Endothelial cell of umbilical vein (primary cell): ENCODE data around the gene COL18A1. TPM values are rescaled to one million over a fixed set of nuclear protein-coding genes. Genes with fewer than 3 reads are reported as not detected.

Experiments
- BruUV-seq: library from RNA; stranded (reverse); fragments of 400-500 nt; replicated peaks from 2 replicates; lab custom pipeline; 2021; lab: Mats Ljungman, UMichigan
- CTCF ChIA-PET: fragments of 300-600, 350-600 bp; sonication (Branson Sonifier 250); formaldehyde crosslinking; loops from one replicate; lab custom pipeline; 2021; ENCODE audit warnings: antibody characterized with exemption, inconsistent platforms; lab: Charles Lee
- POLR2A ChIA-PET: fragments of 300-600, 350-600 bp; sonication (Branson Sonifier 250); formaldehyde crosslinking; loops from one replicate; lab custom pipeline; 2021; ENCODE audit warnings: antibody characterized with exemption, inconsistent platforms; lab: Charles Lee
- DNase-seq: peaks from one replicate; pipeline ENCODE4 v3.0.0-alpha.2; 2011; ENCODE audit warnings: low read depth, low spot score
- FAIRE-seq: peaks from 2 replicates; lab custom pipeline; 2011; peaks lifted over from hg19 to GRCh38; lab: Jason Lieb, UNC
- H2AFZ ChIP-seq: 2 replicates; pipeline ENCODE4 v1.6.0; 2012; ENCODE audit warnings: low read depth, low read length, control low read depth, inconsistent platforms
- H3K27ac ChIP-seq: 2 replicates; pipeline ENCODE4 v1.5.1; 2011; ENCODE audit warnings: low read depth, mild to moderate bottlenecking, control low read depth, low read length, moderate library complexity; ENCODE audit not compliant: insufficient read depth
- H3K27me3 ChIP-seq, 2 experiments: 2 replicates each; pipeline versions ENCODE4 v1.6.0 to v1.6.1; 2011; ENCODE audit warnings: low read length in 2 of 2, mixed read lengths in 1 of 2; ENCODE audit not compliant: control insufficient read depth in 2 of 2, insufficient read depth in 2 of 2
- H3K36me3 ChIP-seq, 2 experiments: 2 replicates in 1 of 2; 3 replicates in 1 of 2; pipeline ENCODE4 v1.5.1; 2011; ENCODE audit warnings: low read length in 2 of 2, mild to moderate bottlenecking in 1 of 2, moderate library complexity in 1 of 2; ENCODE audit not compliant: control insufficient read depth in 2 of 2, insufficient read depth in 2 of 2; ENCODE audit errors: extremely low read depth in 1 of 2
- H3K4me1 ChIP-seq: 3 replicates; pipeline ENCODE4 v1.5.1; 2011; ENCODE audit warnings: mild to moderate bottlenecking, low read length; ENCODE audit not compliant: control insufficient read depth, insufficient read depth; ENCODE audit errors: extremely low read depth
- H3K4me2 ChIP-seq: 2 replicates; pipeline ENCODE4 v1.6.1; 2011; ENCODE audit warnings: low read length, control low read depth, mixed read lengths; ENCODE audit not compliant: insufficient read depth
- H3K4me3 ChIP-seq, 3 experiments: fragments of 200-600 bp in 1 of 3; sonication (generic), shearing (Covaris generic) in 1 of 3; replicated peaks in 1 of 3; 2 replicates each; pipeline ENCODE4 v1.5.1; 2011 to 2016; ENCODE audit warnings: control low read depth in 3 of 3, low read length in 3 of 3, mild to moderate bottlenecking in 2 of 3, inconsistent platforms in 1 of 3, low read depth in 1 of 3, moderate library complexity in 1 of 3; ENCODE audit not compliant: insufficient read depth in 1 of 3
- H3K79me2 ChIP-seq: 2 replicates; pipeline ENCODE4 v1.6.0; 2012; ENCODE audit warnings: low read length, inconsistent platforms; ENCODE audit not compliant: control insufficient read depth, insufficient read depth
- H3K9ac ChIP-seq: replicated peaks from 2 replicates; pipeline ENCODE3; 2011; ENCODE audit warnings: low read length, control low read depth; ENCODE audit not compliant: insufficient read depth; ENCODE audit errors: extremely low read depth
- H3K9me1 ChIP-seq: replicated peaks from 3 replicates; pipeline ENCODE4 v1.6.0; 2011; ENCODE audit warnings: mild to moderate bottlenecking, low read length; ENCODE audit not compliant: control insufficient read depth, insufficient read depth; ENCODE audit errors: extremely low read depth
- H3K9me3 ChIP-seq: replicated peaks from 2 replicates; pipeline ENCODE4 v1.5.1; 2012; ENCODE audit warnings: low read length, inconsistent platforms; ENCODE audit not compliant: control insufficient read depth, insufficient read depth
- H4K20me1 ChIP-seq: replicated peaks from 2 replicates; pipeline ENCODE3; 2011; ENCODE audit warnings: mild to moderate bottlenecking, low read length; ENCODE audit not compliant: control insufficient read depth, insufficient read depth; ENCODE audit errors: extremely low read depth
- EZH2 ChIP-seq: IDR thresholded peaks from 2 replicates; pipeline ENCODE4 v1.6.1; 2012; ENCODE audit warnings: borderline replicate concordance, low read depth, mild to moderate bottlenecking, moderate library complexity, low read length, inconsistent platforms; ENCODE audit not compliant: severe bottlenecking
- FOS ChIP-seq: IDR thresholded peaks from 2 replicates; pipeline ENCODE4 v1.6.1; 2011; ENCODE audit warnings: mild to moderate bottlenecking, low read length, moderate library complexity, borderline replicate concordance; ENCODE audit not compliant: insufficient read depth
- GATA2 ChIP-seq: IDR thresholded peaks from 2 replicates; pipeline ENCODE4 v1.7.0; 2011; ENCODE audit warnings: low read depth, mild to moderate bottlenecking, moderate library complexity, mixed read lengths, low read length; ENCODE audit not compliant: insufficient read length, insufficient read depth
- JUN ChIP-seq: IDR thresholded peaks from 2 replicates; pipeline ENCODE4 v1.6.1; 2011; ENCODE audit warnings: borderline replicate concordance, low read depth; ENCODE audit not compliant: insufficient read length, insufficient read depth
- POLR2A ChIP-seq: IDR thresholded peaks from 2 replicates; pipeline ENCODE4 v1.6.1; 2012; ENCODE audit warnings: low read depth, mild to moderate bottlenecking, control low read depth, low read length
- POLR2AphosphoS5 ChIP-seq: IDR thresholded peaks from 2 replicates; pipeline ENCODE4 v1.6.1; 2012; ENCODE audit warnings: low read depth, mild to moderate bottlenecking, control low read depth, low read length, moderate library complexity; ENCODE audit not compliant: insufficient read depth
- dilution Hi-C: fragments of 300-500 bp; cut with MboI; formaldehyde crosslinking; loops from one replicate; pipeline ENCODE4 v1.15.0; 2019; ENCODE audit warnings: low sequenced_read_pairs; ENCODE audit not compliant: extremely low pct_ligation_motif_present
- intact Hi-C: fragments of 100-400 bp; cut with micrococcal nuclease; formaldehyde crosslinking; loops from one replicate; pipeline ENCODE4 v1.10.0; 2022
- polyA plus RNA-seq, 4 experiments: library from polyadenylated mRNA; depleted of rRNA in 3 of 4; stranded (reverse) in 3 of 4; unstranded in 1 of 4; fragments of >200 nt; gene quantifications; 2 replicates each; pipeline versions ENCODE4 v1.2.1 to v1.2.3, GENCODE V29; 2011 to 2012; ENCODE audit warnings: missing spikeins in 1 of 4
- total RNA-seq: library from RNA; stranded (reverse); gene quantifications from 2 replicates; pipeline ENCODE4 v1.2.3, GENCODE V29; 2021
- TF ChIP-seq, protein P1 (sequence below), 2 donors: IDR thresholded peaks; 1 replicate in 1 of 2; 2 replicates in 1 of 2; pipeline ENCODE4 v1.5.1; 2011; ENCODE audit warnings: low read length in 2 of 2, mild to moderate bottlenecking in 2 of 2, moderate library complexity in 2 of 2, control low read depth in 1 of 2, inconsistent platforms in 1 of 2, low read depth in 1 of 2; ENCODE audit not compliant: insufficient read depth in 1 of 2; ENCODE audit errors: extremely low read depth in 1 of 2
- TF ChIP-seq, protein P2 (sequence below): IDR thresholded peaks from 2 replicates; pipeline ENCODE4 v1.6.1; 2011; ENCODE audit not compliant: insufficient read depth, insufficient read length

The COL18A1 gene
- total and polyA plus RNA-seq, 2 donors (not counting 3 experiments of a cell fraction or from before 2014, with no cell fraction given), result 198 to 252 TPM

DNA sequence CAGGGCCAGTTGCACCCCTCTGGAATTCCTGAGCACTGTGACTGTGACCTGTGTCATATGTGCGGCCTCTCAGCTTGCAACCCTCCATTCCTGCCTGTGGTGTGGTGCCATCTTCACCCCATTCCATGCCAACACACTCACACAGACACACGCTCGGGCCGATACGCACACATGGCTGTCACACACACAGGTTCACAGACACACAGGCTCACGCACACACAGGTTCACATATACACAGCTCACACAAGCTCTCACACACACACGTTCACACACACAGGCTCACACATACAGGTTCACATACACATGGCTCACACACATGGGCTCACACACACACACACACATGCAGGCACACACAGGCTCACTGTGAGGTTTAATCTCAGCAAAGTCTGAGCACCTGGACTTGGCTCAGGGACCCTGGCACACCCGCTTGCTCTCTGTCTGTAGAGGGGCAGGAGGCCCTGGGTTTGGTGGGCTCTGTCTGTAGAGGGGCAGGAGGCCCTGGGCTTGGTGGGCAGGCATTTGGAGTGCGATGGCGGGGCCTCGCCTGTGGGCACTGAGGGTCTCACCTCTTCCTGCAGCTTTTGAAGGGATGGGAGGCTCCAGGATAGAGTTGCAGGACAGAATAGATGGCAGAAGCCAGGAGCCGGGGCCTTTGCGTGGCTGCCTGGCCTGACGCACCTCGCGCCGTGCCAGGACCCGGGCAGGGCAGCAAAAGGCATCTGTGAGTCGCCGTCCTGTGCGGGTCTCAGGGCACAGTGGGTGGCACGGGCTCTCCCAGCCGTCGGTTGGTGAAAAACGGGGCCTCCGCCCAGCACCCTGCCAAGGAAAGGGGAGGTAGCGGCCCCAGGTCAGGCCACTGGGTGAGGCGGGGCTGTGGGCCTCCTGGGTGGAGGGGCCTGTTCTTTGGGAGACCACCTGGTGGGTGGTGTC lies 17.1 kb downstream of the COL18A1 start:
- no peak for FAIRE-seq
- no TSS peak for BruUV-seq
- Histone ChIP-seq H3K27ac (no peak overlapping the region), H3K9me3 (no peaks in the 10 kb centered on the region), H3K4me2 (no peak overlapping the region), H2AFZ (no peak overlapping the region), H3K79me2 (peaks cover 78% of the 10 kb centered on the region), H3K27me3 (no peaks in the 10 kb centered on the region), H3K4me1 (peaks cover 2% of the 10 kb centered on the region), H3K4me3 (no peak overlapping the region), H3K9ac (no peak overlapping the region), H4K20me1 (peaks cover under 1% of the 10 kb centered on the region), H3K36me3 (peaks cover 0 to 4% of the 10 kb centered on the region in 2 experiments), H3K9me1 (no peaks in the 10 kb centered on the region)
- no peak for DNase-seq
- dilution Hi-C loops (no loop called here), intact Hi-C loops (no loop called here)
- CTCF ChIA-PET, result interaction anchor here (1.3 to 1.8 kb wide), 2 partner anchors 15 to 132 kb away, joined by 4 to 7 read pairs; no protein-coding TSS in a partner anchor
- POLR2A ChIA-PET, result no interaction called here
- TF ChIP-seq POLR2A, result no peak
- TF ChIP-seq GATA2, result no peak
- TF ChIP-seq FOS, result no peak
- TF ChIP-seq JUN, result no peak
- TF ChIP-seq, protein P1, sequence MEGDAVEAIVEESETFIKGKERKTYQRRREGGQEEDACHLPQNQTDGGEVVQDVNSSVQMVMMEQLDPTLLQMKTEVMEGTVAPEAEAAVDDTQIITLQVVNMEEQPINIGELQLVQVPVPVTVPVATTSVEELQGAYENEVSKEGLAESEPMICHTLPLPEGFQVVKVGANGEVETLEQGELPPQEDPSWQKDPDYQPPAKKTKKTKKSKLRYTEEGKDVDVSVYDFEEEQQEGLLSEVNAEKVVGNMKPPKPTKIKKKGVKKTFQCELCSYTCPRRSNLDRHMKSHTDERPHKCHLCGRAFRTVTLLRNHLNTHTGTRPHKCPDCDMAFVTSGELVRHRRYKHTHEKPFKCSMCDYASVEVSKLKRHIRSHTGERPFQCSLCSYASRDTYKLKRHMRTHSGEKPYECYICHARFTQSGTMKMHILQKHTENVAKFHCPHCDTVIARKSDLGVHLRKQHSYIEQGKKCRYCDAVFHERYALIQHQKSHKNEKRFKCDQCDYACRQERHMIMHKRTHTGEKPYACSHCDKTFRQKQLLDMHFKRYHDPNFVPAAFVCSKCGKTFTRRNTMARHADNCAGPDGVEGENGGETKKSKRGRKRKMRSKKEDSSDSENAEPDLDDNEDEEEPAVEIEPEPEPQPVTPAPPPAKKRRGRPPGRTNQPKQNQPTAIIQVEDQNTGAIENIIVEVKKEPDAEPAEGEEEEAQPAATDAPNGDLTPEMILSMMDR (IDR thresholded peaks at IDR 0.05; ENCODE audit: extremely low read depth in 1 of 2, insufficient read depth in 1 of 2, low read depth in 1 of 2, low read length in 2 of 2), result no peak
- no peak for TF ChIP-seq EZH2
- TF ChIP-seq, protein P2, sequence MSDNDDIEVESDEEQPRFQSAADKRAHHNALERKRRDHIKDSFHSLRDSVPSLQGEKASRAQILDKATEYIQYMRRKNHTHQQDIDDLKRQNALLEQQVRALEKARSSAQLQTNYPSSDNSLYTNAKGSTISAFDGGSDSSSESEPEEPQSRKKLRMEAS, result no peak
- TF ChIP-seq POLR2AphosphoS5, result no peak
